ENCODE data around the gene CCDC61.

Gene CCDC61

DNA sequence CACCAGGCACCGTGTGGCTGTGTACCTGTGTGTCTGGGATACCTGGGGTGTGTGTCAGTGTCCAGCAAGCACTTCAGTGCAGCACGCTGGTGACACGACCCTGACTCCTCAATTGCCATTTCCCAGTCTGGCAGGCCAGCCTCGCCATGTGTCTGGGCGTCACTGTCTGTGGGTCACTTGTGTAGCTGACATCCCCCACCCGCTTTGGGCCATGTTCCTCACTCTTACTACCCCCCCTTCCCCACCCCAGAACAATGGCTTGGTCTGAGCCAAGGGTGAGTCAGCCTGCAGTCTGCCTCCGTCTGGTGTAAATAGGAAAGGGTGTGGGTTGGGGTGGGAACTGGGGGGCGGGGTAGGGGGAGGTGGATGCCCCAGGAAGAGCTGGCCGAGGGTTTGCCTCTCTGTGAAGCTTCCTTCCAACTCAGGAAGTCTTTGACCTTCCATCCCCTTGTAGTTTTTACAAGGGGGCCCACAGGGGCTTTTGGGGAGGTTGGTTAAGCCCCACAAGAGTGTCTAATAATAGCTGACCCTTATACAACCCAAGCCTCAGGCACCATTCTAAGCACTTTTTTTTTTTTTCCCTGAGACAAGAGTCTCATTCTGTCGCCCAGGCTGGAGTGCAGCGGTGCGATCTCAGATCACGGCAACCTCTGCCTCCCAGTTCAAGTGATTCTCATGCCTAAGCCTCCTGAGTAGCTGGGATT is 39.2 kb upstream of the CCDC61 start:
- H3K9ac ChIP-seq (ENCODE audit: low read length): no peak overlapping the region
- no peaks in the 10 kb centered on the region for H3K36me3 ChIP-seq (ENCODE audit: insufficient read depth, low read length)
- no peaks in the 10 kb centered on the region for H3K9me3 ChIP-seq (ENCODE audit: low read length)
- no peak for TF ChIP-seq EZH2 (IDR thresholded peaks at IDR 0.05; ENCODE audit: borderline replicate concordance, low read length)
- TF ChIP-seq, protein P1, sequence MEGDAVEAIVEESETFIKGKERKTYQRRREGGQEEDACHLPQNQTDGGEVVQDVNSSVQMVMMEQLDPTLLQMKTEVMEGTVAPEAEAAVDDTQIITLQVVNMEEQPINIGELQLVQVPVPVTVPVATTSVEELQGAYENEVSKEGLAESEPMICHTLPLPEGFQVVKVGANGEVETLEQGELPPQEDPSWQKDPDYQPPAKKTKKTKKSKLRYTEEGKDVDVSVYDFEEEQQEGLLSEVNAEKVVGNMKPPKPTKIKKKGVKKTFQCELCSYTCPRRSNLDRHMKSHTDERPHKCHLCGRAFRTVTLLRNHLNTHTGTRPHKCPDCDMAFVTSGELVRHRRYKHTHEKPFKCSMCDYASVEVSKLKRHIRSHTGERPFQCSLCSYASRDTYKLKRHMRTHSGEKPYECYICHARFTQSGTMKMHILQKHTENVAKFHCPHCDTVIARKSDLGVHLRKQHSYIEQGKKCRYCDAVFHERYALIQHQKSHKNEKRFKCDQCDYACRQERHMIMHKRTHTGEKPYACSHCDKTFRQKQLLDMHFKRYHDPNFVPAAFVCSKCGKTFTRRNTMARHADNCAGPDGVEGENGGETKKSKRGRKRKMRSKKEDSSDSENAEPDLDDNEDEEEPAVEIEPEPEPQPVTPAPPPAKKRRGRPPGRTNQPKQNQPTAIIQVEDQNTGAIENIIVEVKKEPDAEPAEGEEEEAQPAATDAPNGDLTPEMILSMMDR (IDR thresholded peaks at IDR 0.05; ENCODE audit: low read length): no peak
- no peak overlapping the region for H3K4me2 ChIP-seq (ENCODE audit: low read length)
- H3K4me1 ChIP-seq (ENCODE audit: insufficient read depth, low read length, severe bottlenecking): no peaks in the 10 kb centered on the region
- no peaks in the 10 kb centered on the region for H4K20me1 ChIP-seq (ENCODE audit: insufficient read depth, low read length)
- H3K27me3 ChIP-seq (ENCODE audit: insufficient read depth, low read length): no peaks in the 10 kb centered on the region; the same call in 1 of the 2 replicates
- no peak overlapping the region for H3K27ac ChIP-seq (ENCODE audit: low read depth, low read length, poor library complexity, severe bottlenecking)
- no peak overlapping the region for H3K4me3 ChIP-seq (ENCODE audit: low read depth, low read length, poor library complexity, severe bottlenecking)
- no peak overlapping the region for H2AFZ ChIP-seq (ENCODE audit: low read length)
- H3K79me2 ChIP-seq (ENCODE audit: insufficient read depth, low read length): no peaks in the 10 kb centered on the region
- no peaks in the 10 kb centered on the region for H3K9me2 ChIP-seq (ENCODE audit: low read depth, low read length)
- H3F3A ChIP-seq (ENCODE audit: insufficient read depth, low read length): no peaks in the 10 kb centered on the region

DNA sequence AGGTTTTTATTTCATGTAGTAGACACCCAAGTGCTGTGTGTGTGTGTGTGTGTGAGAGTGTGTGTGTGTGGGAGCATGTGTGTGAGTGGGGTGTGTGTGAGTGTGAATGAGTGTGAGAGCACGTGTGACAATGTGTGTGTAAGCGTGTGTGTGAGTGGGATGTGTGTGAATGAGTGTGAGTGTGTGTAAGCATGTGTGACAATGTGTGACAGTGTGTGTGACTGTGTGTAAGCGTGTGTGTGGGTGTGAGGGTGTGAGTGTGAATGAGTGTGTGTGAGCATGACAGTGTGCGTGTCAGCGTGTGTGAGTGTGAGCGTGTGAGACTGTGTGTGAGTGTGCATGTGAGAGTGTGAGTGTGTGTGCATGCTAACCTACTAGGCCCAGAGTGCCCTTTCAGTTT is 36.9 kb upstream of the CCDC61 start:
- Histone ChIP-seq H3K79me2 (ENCODE audit: insufficient read depth, low read length) (no peaks in the 10 kb centered on the region), H3K4me3 (ENCODE audit: low read depth, low read length, poor library complexity, severe bottlenecking) (no peak overlapping the region), H3K4me2 (ENCODE audit: low read length) (no peak overlapping the region), H3K4me1 (ENCODE audit: insufficient read depth, low read length, severe bottlenecking) (no peaks in the 10 kb centered on the region), H3K27me3 (ENCODE audit: insufficient read depth, low read length) (no peaks in the 10 kb centered on the region; the same call in 1 of the 2 replicates), H3K9me2 (ENCODE audit: low read depth, low read length) (no peaks in the 10 kb centered on the region), H4K20me1 (ENCODE audit: insufficient read depth, low read length) (no peaks in the 10 kb centered on the region), H3K9ac (ENCODE audit: low read length) (no peak overlapping the region), H3F3A (ENCODE audit: insufficient read depth, low read length) (no peaks in the 10 kb centered on the region), H3K9me3 (ENCODE audit: low read length) (no peaks in the 10 kb centered on the region), H2AFZ (ENCODE audit: low read length) (no peak overlapping the region), H3K36me3 (ENCODE audit: insufficient read depth, low read length) (no peaks in the 10 kb centered on the region), H3K27ac (ENCODE audit: low read depth, low read length, poor library complexity, severe bottlenecking) (no peak overlapping the region)
- TF ChIP-seq EZH2 (IDR thresholded peaks at IDR 0.05; ENCODE audit: borderline replicate concordance, low read length): no peak
- TF ChIP-seq, protein P1 (IDR thresholded peaks at IDR 0.05; ENCODE audit: low read length): no peak

DNA sequence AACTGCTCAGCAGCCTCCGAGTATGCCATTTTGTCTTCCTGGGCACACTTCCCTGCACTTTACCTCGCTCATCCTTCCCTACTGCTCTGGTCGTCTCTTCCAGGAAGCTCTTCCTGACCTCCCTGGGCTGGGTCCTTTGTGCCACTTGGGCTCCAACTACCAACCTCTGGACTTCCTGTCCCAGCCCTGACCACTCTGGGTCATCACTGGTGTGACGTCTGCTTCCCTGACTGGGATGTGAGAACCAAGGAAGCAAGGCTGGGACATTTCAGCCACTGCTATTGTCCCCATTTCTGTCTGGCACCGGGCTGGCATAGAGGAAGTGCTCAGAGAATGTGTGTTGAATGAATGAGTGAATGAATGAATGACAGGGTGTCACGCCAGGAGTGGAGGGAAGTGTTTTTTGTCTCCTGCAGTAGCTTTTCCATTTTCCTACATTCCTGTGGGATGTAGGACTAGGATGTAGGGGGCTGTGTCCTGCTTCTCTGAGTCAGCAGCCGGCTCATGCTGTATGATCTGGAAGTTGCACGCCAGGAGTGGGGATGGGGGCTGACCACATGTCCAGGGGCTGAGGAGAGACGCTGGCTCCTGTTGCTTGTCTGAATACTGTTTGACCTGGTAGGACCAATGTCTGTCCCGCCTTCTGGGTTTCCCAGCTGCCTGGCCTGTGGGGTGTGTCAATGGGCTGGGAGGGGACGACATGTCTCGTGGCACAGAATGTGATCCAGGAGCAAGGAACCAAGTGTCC is 36.3 kb upstream of the CCDC61 start:
- Histone ChIP-seq H3F3A (ENCODE audit: insufficient read depth, low read length) (no peaks in the 10 kb centered on the region), H3K27ac (ENCODE audit: low read depth, low read length, poor library complexity, severe bottlenecking) (no peak overlapping the region), H2AFZ (ENCODE audit: low read length) (no peak overlapping the region), H3K4me1 (ENCODE audit: insufficient read depth, low read length, severe bottlenecking) (no peaks in the 10 kb centered on the region), H3K27me3 (ENCODE audit: insufficient read depth, low read length) (no peaks in the 10 kb centered on the region; the same call in 1 of the 2 replicates), H3K79me2 (ENCODE audit: insufficient read depth, low read length) (no peaks in the 10 kb centered on the region), H3K4me3 (ENCODE audit: low read depth, low read length, poor library complexity, severe bottlenecking) (no peak overlapping the region), H4K20me1 (ENCODE audit: insufficient read depth, low read length) (no peaks in the 10 kb centered on the region), H3K9me2 (ENCODE audit: low read depth, low read length) (no peaks in the 10 kb centered on the region), H3K9me3 (ENCODE audit: low read length) (no peaks in the 10 kb centered on the region), H3K9ac (ENCODE audit: low read length) (no peak overlapping the region), H3K36me3 (ENCODE audit: insufficient read depth, low read length) (no peaks in the 10 kb centered on the region), H3K4me2 (ENCODE audit: low read length) (no peak overlapping the region)
- TF ChIP-seq EZH2 (IDR thresholded peaks at IDR 0.05; ENCODE audit: borderline replicate concordance, low read length): no peak
- TF ChIP-seq, protein P1 (IDR thresholded peaks at IDR 0.05; ENCODE audit: low read length): no peak
